Natural killer cell (primary cell): ENCODE results near the gene PPIF. TPM values are rescaled to one million over a fixed set of nuclear protein-coding genes. Genes with fewer than 3 reads are reported as not detected.

Experiments
- ATAC-seq, 3 donors: fragments of 150-1000 bp in 2 of 3; fragments of 200-7000 bp in 1 of 3; cut with Tn5 transposase; 1 replicate in 1 of 3; 2 replicates in 2 of 3; pipeline ENCODE4 v1.10.0; 2021; ENCODE audit warnings: mild to moderate bottlenecking in 2 of 3, moderate library complexity in 2 of 3
- DNase-seq, 2 donors: peaks; one replicate each; pipeline versions ENCODE4 v3.0.0 to v3.0.0-alpha.2; 2013 to 2021; ENCODE audit warnings: mixed read lengths in 1 of 2
- H3K27ac ChIP-seq: one replicate; pipeline ENCODE4 v1.5.1; 2013; ENCODE audit warnings: mild to moderate bottlenecking, low read length
- H3K27me3 ChIP-seq: one replicate; pipeline ENCODE4 v1.6.1; 2013; ENCODE audit warnings: low read length; ENCODE audit not compliant: control insufficient read depth, insufficient read depth
- H3K36me3 ChIP-seq: one replicate; pipeline ENCODE4 v1.6.1; 2013; ENCODE audit warnings: low read length; ENCODE audit not compliant: control insufficient read depth, insufficient read depth
- H3K4me1 ChIP-seq: one replicate; pipeline ENCODE4 v1.6.1; 2013; ENCODE audit warnings: low read length; ENCODE audit not compliant: control insufficient read depth, insufficient read depth
- H3K4me3 ChIP-seq: one replicate; pipeline ENCODE4 v1.5.1; 2013; ENCODE audit warnings: low read length
- H3K9me3 ChIP-seq: one replicate; pipeline ENCODE4 v1.6.1; 2013; ENCODE audit warnings: low read length; ENCODE audit not compliant: control insufficient read depth, insufficient read depth
- H3K27ac Mint-ChIP-seq, 2 donors: one replicate each; pipeline ENCODE4 v1.8.0; 2022; ENCODE audit warnings: mild to moderate bottlenecking in 2 of 2, mixed read lengths in 2 of 2, moderate library complexity in 1 of 2
- H3K27me3 Mint-ChIP-seq, 2 donors: one replicate each; pipeline ENCODE4 v1.8.0; 2022; ENCODE audit warnings: low read depth in 2 of 2, mixed read lengths in 2 of 2
- H3K36me3 Mint-ChIP-seq: one replicate; pipeline ENCODE4 v1.8.0; 2022; ENCODE audit warnings: mixed read lengths
- H3K4me1 Mint-ChIP-seq, 2 donors: one replicate each; pipeline ENCODE4 v1.8.0; 2022; ENCODE audit warnings: mixed read lengths in 2 of 2
- H3K4me3 Mint-ChIP-seq: one replicate; pipeline ENCODE4 v1.8.0; 2022; ENCODE audit warnings: mild to moderate bottlenecking, moderate library complexity, mixed read lengths
- H3K9me3 Mint-ChIP-seq, 2 donors: one replicate each; pipeline ENCODE4 v1.8.0; 2022; ENCODE audit warnings: mixed read lengths in 2 of 2
- CTCF ChIP-seq: fragments of 200-600 bp; IDR thresholded peaks from one replicate; pipeline ENCODE4 v1.8.0; 2022; ENCODE audit warnings: antibody characterized with exemption
- WGBS: methylation state at CpG from one replicate; pipeline ENCODE4 v1.1.7; 2013; ENCODE audit warnings: missing lambda C conversion rate; ENCODE audit not compliant: insufficient coverage; 5-methylcytosine and 5-hydroxymethylcytosine counted together
- intact Hi-C: fragments of 100-400 bp; cut with micrococcal nuclease; formaldehyde crosslinking; loops from one replicate; pipeline ENCODE4 v1.14.2; 2022
- total RNA-seq, 4 donors: library from RNA; stranded (reverse); fragments of 120-200 nt in 1 of 4; gene quantifications; one replicate each; pipeline versions ENCODE4 v1.2.3 to v1.2.4, GENCODE V29; 2013 to 2022

PPIF gene
- total RNA-seq, 3 donors from 2014 or later (not counting 1 experiment from before 2014, with no cell fraction given) = 59.5 to 99.1 (median 66.3) TPM

GRCh38 chr10:79351332-79351731, 4.1 kb downstream of the PPIF start:
- intact Hi-C loops = no loop called here
- H3K9me3 Mint-ChIP-seq = no peaks in the 10 kb centered on the region
- H3K4me1 ChIP-seq = peaks cover 54% of the 10 kb centered on the region
- H3K36me3 Mint-ChIP-seq = no peaks in the 10 kb centered on the region
- TF ChIP-seq CTCF = no peak
- peaks cover 44 to 52% of the 10 kb centered on the region in 2 donors for H3K4me1 Mint-ChIP-seq
- H3K27me3 Mint-ChIP-seq = no peaks in the 10 kb centered on the region
- H3K4me3 ChIP-seq = no peak overlapping the region
- no peak overlapping the region for H3K27ac ChIP-seq
- no peak for DNase-seq
- H3K36me3 ChIP-seq = peaks cover 55% of the 10 kb centered on the region
- no peaks in the 10 kb centered on the region for H3K27me3 ChIP-seq
- no peak overlapping the region for H3K4me3 Mint-ChIP-seq
- H3K27ac Mint-ChIP-seq = no peak overlapping the region
- no peak for ATAC-seq
- WGBS = 95% methylated on average over 13 of the region's 13 CpGs
- no peaks in the 10 kb centered on the region for H3K9me3 ChIP-seq

- H3K9me3 Mint-ChIP-seq = no peaks in the 10 kb centered on the region
- H3K36me3 Mint-ChIP-seq = no peaks in the 10 kb centered on the region
- no peaks in the 10 kb centered on the region for H3K27me3 Mint-ChIP-seq
- Histone ChIP-seq H3K36me3 (peaks cover 55% of the 10 kb centered on the region), H3K9me3 (no peaks in the 10 kb centered on the region), H3K27me3 (no peaks in the 10 kb centered on the region), H3K4me1 (peaks cover 46% of the 10 kb centered on the region), H3K4me3 (no peak overlapping the region), H3K27ac (no peak overlapping the region)
- WGBS = 96% methylated on average over 11 of the region's 11 CpGs
- ATAC-seq (no peak), DNase-seq (no peak)
- TF ChIP-seq CTCF = no peak
- H3K4me3 Mint-ChIP-seq = no peak overlapping the region
- peaks cover 44 to 47% of the 10 kb centered on the region in 2 donors for H3K4me1 Mint-ChIP-seq
- intact Hi-C loops = no loop called here
- peak overlapping the region in 1 of 2 donors; percentile 42 for H3K27ac Mint-ChIP-seq
Observed at GRCh38 chr10:79352035-79352877, 5.0 kb downstream of the PPIF start.

GRCh38 chr10:79353000-79353406, 5.7 kb downstream of the PPIF start:
- Mint-ChIP-seq H3K4me1 (peaks cover 44 to 45% of the 10 kb centered on the region in 2 donors), H3K9me3 (no peaks in the 10 kb centered on the region), H3K27me3 (no peaks in the 10 kb centered on the region), H3K36me3 (no peaks in the 10 kb centered on the region), H3K4me3 (no peak overlapping the region), H3K27ac (no peak overlapping the region)
- Histone ChIP-seq H3K27ac (no peak overlapping the region), H3K9me3 (no peaks in the 10 kb centered on the region), H3K4me3 (no peak overlapping the region), H3K27me3 (no peaks in the 10 kb centered on the region), H3K4me1 (peaks cover 42% of the 10 kb centered on the region), H3K36me3 (peaks cover 57% of the 10 kb centered on the region)
- intact Hi-C loops = no loop called here
- TF ChIP-seq CTCF = no peak
- ATAC-seq (no peak), DNase-seq (no peak)
- 91% methylated on average over 8 of the region's 8 CpGs for WGBS
